ENCODE measurements around the gene NXT2.
"Not testable (repeated sequence)": the region's sequence is repeated elsewhere in the genome, so short reads cannot be mapped to it uniquely, and the experiment has no call there.

The NXT2 gene

DNA sequence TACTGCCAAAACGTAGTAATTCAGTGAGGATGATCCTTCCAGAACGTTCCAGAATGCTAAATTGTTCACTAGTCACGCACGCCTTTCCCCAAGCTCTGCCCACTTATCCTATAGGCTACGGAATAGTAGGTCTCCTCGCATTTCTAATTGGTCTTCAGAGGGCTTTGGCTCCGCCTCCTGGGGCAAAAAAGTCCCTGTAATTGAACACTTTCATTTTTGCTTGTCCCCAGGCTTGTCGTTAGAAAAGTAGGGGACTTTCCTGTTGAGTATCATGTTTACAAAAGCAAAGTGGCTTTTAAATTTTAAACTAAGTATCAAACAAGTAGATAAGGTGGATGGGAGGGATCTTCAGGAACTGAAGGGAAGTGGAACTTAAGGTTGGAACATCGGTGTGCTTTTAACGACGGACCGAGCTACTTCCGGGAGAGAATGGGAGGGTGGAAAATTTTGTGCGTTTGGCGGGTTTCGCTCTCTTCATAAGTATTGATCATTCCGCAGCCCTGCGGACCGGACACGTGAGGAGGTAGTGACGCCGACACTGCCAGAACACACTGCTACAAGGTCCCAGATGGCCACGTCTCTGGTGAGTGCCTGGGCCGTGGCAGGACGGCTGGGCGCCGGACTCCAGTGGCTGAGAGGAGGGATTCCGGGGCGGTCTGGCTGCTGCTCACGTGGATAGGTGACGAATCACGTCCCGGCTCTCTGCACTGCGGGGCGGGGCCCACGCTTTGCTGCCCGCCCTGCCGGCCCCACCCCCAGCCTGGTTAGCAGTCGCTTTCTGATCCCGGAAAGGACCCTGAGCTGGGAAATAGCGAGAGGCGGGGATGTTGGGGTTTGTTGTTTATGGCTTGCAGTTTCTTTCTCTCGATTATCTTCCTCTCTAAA is at the start of gene NXT2:
NXT2 (plus strand) TSS at position 406 of the 885 bp plus-strand sequence; CDS start at position 569, 163 bp downstream.
- peak; percentile 66 to 79 for DNase-seq (ENCODE audit: low read depth in 2 of 2)

DNA sequence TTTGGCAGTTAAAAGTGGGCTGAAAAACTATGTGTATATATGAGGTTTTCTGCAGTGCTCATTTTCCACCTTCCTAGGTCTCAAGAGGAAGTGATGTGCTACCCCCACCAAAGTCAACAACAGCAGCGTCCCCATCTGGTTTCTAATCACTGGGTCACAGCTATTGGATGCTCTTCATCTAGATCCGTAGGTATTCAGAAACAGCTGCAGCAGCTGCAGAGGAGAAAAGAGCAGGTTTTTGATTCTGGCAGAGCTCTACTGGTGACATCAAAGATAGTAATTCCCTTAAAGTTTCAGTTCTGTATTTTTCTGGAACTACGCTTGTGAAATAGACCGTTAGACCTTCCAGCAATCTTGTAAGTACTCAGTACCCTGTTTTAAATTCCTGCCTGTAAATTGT is 49.0 kb upstream of the NXT2 start:
- no peak for DNase-seq (ENCODE audit: low read depth in 2 of 2)

DNA sequence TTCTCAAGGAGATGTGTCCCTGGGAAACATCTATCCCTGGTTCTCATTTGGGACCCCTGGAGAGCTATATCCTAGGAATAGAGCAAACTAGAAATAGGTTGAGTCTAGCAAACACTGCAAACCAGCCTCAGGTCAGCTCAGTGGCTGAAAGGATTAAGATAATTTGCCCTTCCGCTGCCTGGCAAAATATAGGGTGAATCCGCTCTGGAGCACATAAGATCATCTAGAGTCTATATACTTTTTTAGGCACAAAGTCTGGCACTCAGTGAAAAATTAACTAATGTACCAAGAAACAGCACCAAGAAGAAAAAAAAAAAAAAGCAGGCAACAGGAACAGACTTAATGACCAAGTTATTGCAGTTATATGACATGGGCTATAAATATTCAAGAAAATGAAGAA is 47.5 kb upstream of the NXT2 start:
- no peak for DNase-seq (ENCODE audit: low read depth in 2 of 2)

DNA sequence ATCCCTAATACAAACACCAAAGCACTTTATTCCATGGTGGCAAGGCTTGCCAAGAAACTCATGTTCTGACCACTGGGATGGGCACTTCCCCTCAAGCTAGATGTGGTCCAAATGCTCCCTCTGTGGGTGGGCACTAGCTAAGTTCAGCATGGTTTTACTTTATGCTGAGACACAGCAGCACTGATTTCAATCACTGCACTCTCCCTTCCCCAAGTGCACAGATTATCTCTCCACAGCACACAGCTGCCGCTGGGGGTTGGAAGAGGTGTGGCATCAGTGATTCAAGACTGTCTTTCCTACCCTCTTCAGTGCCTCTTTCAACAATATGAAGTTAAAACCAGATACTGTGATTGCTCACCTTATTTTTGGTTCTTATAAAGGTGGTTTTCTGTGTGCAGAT is 38.2 kb upstream of the NXT2 start:
- DNase-seq (ENCODE audit: low read depth in 2 of 2), result no peak

DNA sequence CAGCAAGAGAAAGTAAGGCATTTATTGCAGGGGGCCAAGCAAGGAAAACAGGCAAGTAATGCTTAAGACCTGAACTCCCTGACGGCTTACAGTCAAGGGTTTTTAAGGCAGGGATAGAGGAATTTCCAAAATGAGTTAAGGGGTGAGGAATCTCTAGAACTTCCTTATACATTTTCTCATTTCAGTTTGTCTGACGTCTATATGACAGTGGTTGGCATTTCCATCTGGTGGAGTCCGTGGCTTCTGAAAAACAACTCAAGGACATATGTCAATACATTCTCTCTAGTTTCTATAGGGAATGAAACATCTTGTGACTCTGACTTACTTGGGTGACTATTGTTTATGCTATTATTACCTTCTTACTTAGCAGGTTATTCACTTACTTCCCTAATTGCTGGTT is 35.5 kb upstream of the NXT2 start:
- no peak for DNase-seq (ENCODE audit: low read depth in 2 of 2)

GRCh38 chrX:109508915-109509314 is 27.7 kb upstream of the NXT2 start:
- DNase-seq (ENCODE audit: low read depth in 2 of 2), result no peak

DNA sequence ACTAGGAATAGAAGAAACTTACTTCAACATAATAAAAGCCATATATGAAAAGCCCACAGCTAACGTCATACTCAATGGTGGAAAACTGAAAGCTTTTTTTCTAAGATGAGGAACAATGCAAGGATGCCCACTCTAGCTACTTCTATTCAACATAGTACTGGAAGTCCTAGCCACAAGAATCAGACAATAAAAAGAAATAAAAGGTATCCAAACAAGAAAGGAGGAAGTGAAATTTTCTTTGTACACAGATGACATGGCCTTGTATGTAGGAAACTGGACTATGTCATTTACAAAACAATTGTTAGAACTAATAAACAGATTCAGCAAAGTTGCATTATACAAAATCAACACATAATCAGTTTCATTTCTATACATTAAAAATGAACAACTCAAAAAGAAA is 25.5 kb upstream of the NXT2 start:
- no peak for DNase-seq (ENCODE audit: low read depth in 2 of 2)

DNA sequence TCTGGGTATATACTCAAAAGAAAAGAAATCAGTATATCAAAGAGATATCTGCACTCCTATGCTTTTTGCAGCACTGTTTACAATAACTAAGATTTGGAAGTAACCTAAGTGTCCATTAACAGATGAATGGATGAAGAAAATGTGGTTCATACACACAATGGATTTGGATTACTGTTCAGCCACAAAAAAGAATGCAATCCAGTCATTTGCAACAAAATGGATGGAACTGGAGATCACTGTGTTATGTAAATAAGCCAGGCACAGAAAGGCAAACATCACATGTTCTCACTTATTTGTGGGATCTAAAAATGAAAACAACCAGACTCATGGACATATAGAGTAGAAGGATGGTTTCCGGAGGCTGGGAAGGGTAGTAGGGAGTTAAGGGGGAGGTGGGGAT is 17.6 kb upstream of the NXT2 start:
- DNase-seq (ENCODE audit: low read depth in 2 of 2), result no peak

DNA sequence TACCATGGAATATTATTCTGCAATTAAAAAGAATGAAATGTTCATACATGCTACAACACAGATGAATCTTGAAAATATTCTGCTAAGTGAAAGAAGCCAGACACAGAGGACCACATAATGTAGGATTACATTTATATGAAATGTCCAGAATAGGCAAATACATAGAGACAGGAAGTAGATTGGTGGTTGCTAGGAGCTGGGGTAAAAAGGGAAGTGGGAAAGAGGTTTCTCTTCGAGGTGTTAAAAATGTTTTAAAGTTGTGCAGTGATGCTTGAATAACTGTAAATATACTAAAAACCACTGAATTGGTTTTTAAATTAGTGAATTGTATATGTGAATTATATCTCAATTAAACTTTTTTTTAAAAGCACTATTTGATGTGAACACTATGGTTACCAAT is 3.6 kb upstream of the NXT2 start:
- no peak for DNase-seq (ENCODE audit: low read depth in 2 of 2)

DNA sequence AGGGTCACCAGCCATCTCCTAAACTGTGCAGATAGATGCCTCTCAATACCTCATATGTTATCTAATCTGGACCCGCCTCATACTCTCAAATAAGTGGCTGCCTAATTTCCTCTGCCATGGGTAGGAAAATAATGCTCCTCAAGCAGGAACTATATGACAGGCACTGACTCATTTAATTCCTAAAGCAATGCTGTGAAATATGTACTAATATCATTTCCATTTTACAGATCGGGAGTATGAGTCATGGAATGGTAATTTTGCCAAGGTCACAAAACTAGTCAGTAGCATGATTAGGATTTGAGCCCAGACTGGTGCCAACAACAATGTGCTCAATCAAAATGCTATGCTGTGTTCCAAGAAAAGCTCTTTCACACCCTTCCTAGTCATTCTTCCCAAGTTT is 3.0 kb upstream of the NXT2 start:
- no peak for DNase-seq (ENCODE audit: low read depth in 2 of 2)

DNA sequence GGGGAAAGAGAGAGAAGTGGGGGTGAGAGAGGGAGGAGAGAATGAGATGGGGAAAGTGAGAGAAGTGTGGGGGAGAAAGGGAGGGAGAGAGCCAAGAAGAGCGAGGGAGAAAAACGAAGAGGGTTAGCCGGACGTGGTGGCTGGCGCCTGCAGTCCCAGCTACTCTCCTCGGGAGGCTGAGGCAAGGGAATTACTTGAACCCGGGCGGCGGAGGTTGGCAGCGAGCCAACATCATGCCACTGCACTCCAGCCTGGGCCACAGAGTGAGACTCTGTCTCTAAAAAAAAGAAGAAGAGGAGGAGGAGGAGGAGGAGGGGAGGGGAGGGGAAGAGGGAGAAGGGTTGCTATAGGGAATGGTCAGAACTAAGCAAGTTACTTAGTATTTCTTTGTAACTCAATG is 1.7 kb upstream of the NXT2 start:
- DNase-seq (ENCODE audit: low read depth in 2 of 2), result no peak

- no peak for DNase-seq (ENCODE audit: low read depth in 2 of 2)
These were observed 1.1 kb upstream of the NXT2 start for GRCh38 chrX:109535578-109535977.

DNA sequence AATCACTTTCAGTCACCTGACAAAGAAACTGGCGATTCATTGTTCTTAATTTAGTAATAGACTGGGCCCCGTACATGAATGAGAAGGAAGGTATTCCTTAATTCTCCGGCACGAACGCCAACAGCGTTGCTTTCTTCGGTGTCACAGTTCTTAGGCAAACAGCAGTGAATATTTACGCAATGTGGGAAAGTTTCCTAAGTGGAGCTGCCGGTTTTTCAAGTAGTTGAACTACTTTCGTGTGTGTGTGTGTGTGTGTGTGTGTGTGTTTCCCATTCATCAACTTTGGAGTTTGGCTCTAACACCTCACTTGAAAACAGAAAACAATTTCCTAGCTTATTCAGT is 651 bp downstream of the NXT2 start:
- no peak for DNase-seq (ENCODE audit: low read depth in 2 of 2)

GRCh38 chrX:109539007-109539406 is 2.4 kb downstream of the NXT2 start:
- not testable (repeated sequence) for DNase-seq (ENCODE audit: low read depth in 2 of 2)

GRCh38 chrX:109553862-109554261 is 17.2 kb downstream of the NXT2 start:
- DNase-seq (ENCODE audit: low read depth in 2 of 2), result no peak

DNA sequence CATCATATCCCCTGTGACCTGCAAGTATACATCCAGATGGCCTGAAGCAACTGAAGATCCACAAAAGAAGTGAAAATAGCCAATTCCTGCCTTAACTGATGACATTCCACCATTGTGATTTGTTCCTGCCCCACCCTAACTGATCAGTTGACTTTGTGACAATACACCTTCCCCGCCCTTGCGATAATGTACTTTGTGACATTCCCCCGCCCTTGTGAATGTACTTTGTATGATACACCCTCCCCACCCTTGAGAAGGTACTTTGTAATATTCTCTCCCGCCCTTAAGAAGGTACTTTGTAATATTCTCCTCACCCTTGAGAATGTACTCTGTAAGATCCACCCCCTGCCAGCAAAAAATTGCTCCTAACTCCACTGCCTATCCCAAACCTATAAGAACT is 39.4 kb downstream of the NXT2 start:
- not testable (repeated sequence) for DNase-seq (ENCODE audit: low read depth in 2 of 2)

DNA sequence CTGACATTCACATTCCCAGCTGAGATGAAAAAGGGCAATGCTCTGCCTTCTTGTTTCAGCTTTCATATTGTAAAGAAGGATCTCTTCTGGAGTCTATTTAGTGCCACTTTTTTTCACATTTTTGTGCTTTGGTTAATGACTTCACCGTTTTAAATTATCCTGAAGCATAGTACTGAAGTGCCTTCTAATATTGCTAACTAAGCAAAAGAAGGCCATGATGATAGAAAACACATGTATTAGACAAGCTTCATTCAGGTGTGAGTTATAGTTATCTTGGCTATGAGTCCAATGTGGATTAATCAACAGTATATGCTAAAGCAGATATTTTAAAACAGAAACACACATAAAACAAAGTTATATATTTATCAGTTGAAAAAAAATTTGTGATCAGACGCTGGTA is 40.4 kb downstream of the NXT2 start:
- DNase-seq (ENCODE audit: low read depth in 2 of 2), result no peak

DNA sequence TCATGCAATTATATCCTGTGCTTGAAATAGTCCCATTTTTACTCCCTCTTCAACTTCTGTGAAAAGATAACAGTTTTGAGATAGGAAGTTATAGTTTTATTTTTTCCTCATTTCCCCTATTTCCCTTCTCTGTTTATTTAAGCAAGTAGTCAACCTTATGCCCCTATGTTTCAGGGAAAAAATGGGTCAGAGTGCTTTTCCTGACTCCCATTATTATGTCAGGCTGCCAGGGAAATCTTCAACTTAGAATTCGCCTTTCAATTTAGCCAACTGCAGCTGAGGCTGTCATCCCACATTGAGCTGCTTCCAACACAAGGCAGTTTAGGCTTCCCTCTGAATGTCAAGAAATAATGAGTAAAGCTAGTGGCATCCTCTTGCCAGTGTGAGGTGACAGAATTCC is 42.3 kb downstream of the NXT2 start:
- no peak for DNase-seq (ENCODE audit: low read depth in 2 of 2)

DNA sequence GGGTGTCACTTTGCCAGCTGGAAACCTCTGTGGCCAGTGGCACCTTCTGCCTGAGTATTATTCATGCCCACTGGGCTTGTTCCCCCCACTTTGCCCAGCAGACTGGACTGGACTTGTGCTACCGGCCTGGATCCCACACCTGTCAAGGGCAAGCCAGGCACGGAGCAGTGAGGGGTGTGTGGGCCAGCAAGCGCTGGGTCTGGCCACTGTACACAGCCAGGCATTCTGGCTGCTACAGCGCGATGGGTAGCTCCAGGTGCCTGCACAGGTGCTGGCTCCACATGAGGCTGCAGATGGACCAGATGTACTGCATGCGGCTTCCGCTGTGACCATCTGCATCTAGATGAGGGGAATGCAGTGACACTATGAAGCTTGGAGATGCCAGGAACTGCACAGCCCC is 48.8 kb downstream of the NXT2 start:
- no peak for DNase-seq (ENCODE audit: low read depth in 2 of 2)

DNA sequence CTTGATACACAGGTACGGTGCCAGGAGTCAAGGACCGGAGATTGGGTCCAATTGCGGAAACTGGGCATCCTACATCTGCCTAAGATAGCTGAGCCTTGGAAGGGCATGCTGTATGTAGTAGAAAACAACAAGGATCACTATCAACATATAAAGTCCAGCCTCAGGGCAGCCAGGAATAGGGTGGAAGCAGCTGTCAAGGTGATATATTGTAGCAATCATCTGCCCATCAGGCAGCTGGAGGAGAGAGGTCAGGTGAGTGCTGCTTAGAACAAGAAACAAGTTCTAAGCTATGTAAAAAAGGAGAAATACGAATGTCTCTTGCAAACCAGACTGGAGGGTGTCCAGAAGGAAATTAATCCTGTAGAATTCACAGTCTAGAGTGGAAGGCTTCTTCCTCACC is 53.5 kb downstream of the NXT2 start:
- no peak for DNase-seq (ENCODE audit: low read depth in 2 of 2)

Measured in stimulated activated CD4-positive, alpha-beta T cell treated with anti-CD3 and anti-CD28 coated beads, Interleukin-4, amount 100 ng/mL, for 48 hours (primary cell).